ENCODE measurements around the gene MME. TPM values are rescaled to one million over a fixed set of nuclear protein-coding genes. Genes with fewer than 3 reads are reported as not detected.
"Not testable (repeated sequence)": the region's sequence is repeated elsewhere in the genome, so short reads cannot be mapped to it uniquely, and the experiment has no call there.

MME gene
- total and polyA plus RNA-seq, 2 donors (not counting 1 experiment from before 2014, with no cell fraction given): 137 to 451 TPM

DNA sequence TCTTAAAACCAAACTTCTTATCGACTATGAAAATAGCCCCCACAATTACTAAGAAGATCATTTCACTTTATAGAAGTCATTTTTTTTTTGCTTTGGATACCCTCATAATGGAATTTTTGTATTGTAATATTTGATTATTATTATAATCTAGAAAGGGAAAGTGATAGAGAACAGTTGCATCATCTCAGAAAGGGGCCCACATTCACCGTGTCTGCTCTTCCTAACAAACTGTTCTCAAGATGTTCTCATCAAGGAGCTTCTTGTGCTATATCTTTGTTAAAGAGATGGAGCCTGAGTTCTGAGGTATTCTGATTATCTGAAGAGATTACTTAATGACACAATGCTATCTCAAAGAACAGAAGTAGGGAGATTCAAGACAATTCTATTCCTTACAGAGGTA is 49.3 kb downstream of the MME start:
- H4K20me1 ChIP-seq (ENCODE audit: control insufficient read depth, extremely low read depth, insufficient read depth, low read length): no peaks in the 10 kb centered on the region
- H3K79me2 ChIP-seq (ENCODE audit: control insufficient read depth, insufficient read depth, low read length): no peaks in the 10 kb centered on the region

DNA sequence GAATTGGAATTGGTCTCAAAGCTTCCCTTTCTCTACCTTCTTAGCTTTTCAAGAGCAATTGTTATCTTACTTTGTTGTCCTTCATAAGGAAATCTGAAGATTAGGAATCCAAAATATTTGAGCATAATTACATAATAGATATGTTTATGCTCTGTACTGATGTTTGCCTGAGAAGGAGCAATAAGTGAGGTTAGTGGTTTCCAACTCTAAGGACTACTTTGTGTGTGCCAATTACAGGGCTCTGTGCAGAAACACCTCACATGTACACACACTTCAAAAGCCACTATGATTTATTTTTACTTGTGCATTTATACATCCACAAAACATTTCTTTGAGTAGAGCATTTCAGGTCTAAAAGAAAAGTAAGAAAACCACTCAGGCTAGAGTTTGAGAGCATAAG is 49.9 kb downstream of the MME start:
- no peaks in the 10 kb centered on the region for H4K20me1 ChIP-seq (ENCODE audit: control insufficient read depth, extremely low read depth, insufficient read depth, low read length)
- peaks cover 2% of the 10 kb centered on the region for H3K4me1 ChIP-seq (ENCODE audit: control insufficient read depth, extremely low read depth, insufficient read depth, low read length)
- H3K36me3 ChIP-seq (ENCODE audit: control insufficient read depth, insufficient read depth, low read length): no peaks in the 10 kb centered on the region
- no peak overlapping the region for H3K4me3 ChIP-seq (replicated peaks in 1 of 4; ENCODE audit: control extremely low read depth in 1 of 4, insufficient read depth in 1 of 4, low read depth in 3 of 4, low read length in 4 of 4)
- H2AFZ ChIP-seq (ENCODE audit: low read length): no peak overlapping the region
- no peak overlapping the region for H3K4me2 ChIP-seq (ENCODE audit: extremely low read depth, insufficient read depth, low read length)
- H3K9ac ChIP-seq (ENCODE audit: insufficient read depth, low read length): no peak overlapping the region
- no peak for DNase-seq (ENCODE audit: low read depth in 2 of 2)
- H3K27ac ChIP-seq (ENCODE audit: insufficient read depth, low read length): no peak overlapping the region
- no peaks in the 10 kb centered on the region for H3K79me2 ChIP-seq (ENCODE audit: control insufficient read depth, insufficient read depth, low read length)
- H3K9me3 ChIP-seq (ENCODE audit: control insufficient read depth, insufficient read depth, low read depth, low read length): no peaks in the 10 kb centered on the region
- H3K27me3 ChIP-seq (ENCODE audit: control insufficient read depth, insufficient read depth, low read length): no peaks in the 10 kb centered on the region
- TF ChIP-seq EZH2 (IDR thresholded peaks at IDR 0.05; ENCODE audit: low read length, missing control alignments): no peak
- TF ChIP-seq, protein P1, sequence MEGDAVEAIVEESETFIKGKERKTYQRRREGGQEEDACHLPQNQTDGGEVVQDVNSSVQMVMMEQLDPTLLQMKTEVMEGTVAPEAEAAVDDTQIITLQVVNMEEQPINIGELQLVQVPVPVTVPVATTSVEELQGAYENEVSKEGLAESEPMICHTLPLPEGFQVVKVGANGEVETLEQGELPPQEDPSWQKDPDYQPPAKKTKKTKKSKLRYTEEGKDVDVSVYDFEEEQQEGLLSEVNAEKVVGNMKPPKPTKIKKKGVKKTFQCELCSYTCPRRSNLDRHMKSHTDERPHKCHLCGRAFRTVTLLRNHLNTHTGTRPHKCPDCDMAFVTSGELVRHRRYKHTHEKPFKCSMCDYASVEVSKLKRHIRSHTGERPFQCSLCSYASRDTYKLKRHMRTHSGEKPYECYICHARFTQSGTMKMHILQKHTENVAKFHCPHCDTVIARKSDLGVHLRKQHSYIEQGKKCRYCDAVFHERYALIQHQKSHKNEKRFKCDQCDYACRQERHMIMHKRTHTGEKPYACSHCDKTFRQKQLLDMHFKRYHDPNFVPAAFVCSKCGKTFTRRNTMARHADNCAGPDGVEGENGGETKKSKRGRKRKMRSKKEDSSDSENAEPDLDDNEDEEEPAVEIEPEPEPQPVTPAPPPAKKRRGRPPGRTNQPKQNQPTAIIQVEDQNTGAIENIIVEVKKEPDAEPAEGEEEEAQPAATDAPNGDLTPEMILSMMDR (conservative IDR thresholded peaks at IDR 0.05 in 1 of 2, IDR thresholded peaks at IDR 0.05 in 1 of 2; ENCODE audit: low read depth in 1 of 2, low read length in 2 of 2): no peak

More for the DNA sequence above, 49.3 kb downstream of the MME start:
- Histone ChIP-seq H3K36me3 (ENCODE audit: control insufficient read depth, insufficient read depth, low read length) (no peaks in the 10 kb centered on the region), H2AFZ (ENCODE audit: low read length) (no peak overlapping the region), H3K9me3 (ENCODE audit: control insufficient read depth, insufficient read depth, low read depth, low read length) (no peaks in the 10 kb centered on the region), H3K4me1 (ENCODE audit: control insufficient read depth, extremely low read depth, insufficient read depth, low read length) (peaks cover 2% of the 10 kb centered on the region), H3K4me3 (replicated peaks in 1 of 4; ENCODE audit: control extremely low read depth in 1 of 4, insufficient read depth in 1 of 4, low read depth in 3 of 4, low read length in 4 of 4) (no peak overlapping the region), H3K27ac (ENCODE audit: insufficient read depth, low read length) (no peak overlapping the region), H3K9ac (ENCODE audit: insufficient read depth, low read length) (no peak overlapping the region), H3K4me2 (ENCODE audit: extremely low read depth, insufficient read depth, low read length) (no peak overlapping the region), H3K27me3 (ENCODE audit: control insufficient read depth, insufficient read depth, low read length) (no peaks in the 10 kb centered on the region)
- TF ChIP-seq EZH2 (IDR thresholded peaks at IDR 0.05; ENCODE audit: low read length, missing control alignments): no peak
- TF ChIP-seq, protein P1 (conservative IDR thresholded peaks at IDR 0.05 in 1 of 2, IDR thresholded peaks at IDR 0.05 in 1 of 2; ENCODE audit: low read depth in 1 of 2, low read length in 2 of 2): no peak
- DNase-seq (ENCODE audit: low read depth in 2 of 2): no peak

DNA sequence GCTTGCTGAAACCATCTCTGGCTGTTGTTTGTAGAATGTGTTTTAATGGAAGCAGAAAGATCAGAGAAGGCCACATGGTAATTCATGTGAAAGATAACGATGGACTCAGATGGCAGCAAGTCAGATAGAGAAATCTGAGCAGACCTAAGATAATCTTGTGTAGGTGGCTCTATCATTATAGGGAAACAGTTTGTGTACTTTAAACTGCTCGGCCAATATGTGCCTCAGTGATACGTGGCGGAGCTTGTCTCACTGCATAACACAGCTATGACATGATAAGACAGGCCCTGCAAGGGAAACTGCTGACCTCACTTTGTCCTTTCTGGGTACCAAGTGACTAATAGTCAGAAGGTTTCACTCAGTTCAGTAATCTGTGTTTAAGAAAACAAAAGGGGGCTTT is 51.0 kb downstream of the MME start:
- H3K36me3 ChIP-seq (ENCODE audit: control insufficient read depth, insufficient read depth, low read length): no peaks in the 10 kb centered on the region
- TF ChIP-seq, protein P1 (conservative IDR thresholded peaks at IDR 0.05 in 1 of 2, IDR thresholded peaks at IDR 0.05 in 1 of 2; ENCODE audit: low read depth in 1 of 2, low read length in 2 of 2): no peak
- TF ChIP-seq EZH2 (IDR thresholded peaks at IDR 0.05; ENCODE audit: low read length, missing control alignments): no peak
- peaks cover 2% of the 10 kb centered on the region for H3K4me1 ChIP-seq (ENCODE audit: control insufficient read depth, extremely low read depth, insufficient read depth, low read length)
- H2AFZ ChIP-seq (ENCODE audit: low read length): no peak overlapping the region
- H3K9me3 ChIP-seq (ENCODE audit: control insufficient read depth, insufficient read depth, low read depth, low read length): no peaks in the 10 kb centered on the region
- no peaks in the 10 kb centered on the region for H3K79me2 ChIP-seq (ENCODE audit: control insufficient read depth, insufficient read depth, low read length)
- no peak overlapping the region for H3K9ac ChIP-seq (ENCODE audit: insufficient read depth, low read length)
- H3K4me2 ChIP-seq (ENCODE audit: extremely low read depth, insufficient read depth, low read length): no peak overlapping the region
- H3K4me3 ChIP-seq (replicated peaks in 1 of 4; ENCODE audit: control extremely low read depth in 1 of 4, insufficient read depth in 1 of 4, low read depth in 3 of 4, low read length in 4 of 4): no peak overlapping the region
- H3K27me3 ChIP-seq (ENCODE audit: control insufficient read depth, insufficient read depth, low read length): no peaks in the 10 kb centered on the region
- DNase-seq (ENCODE audit: low read depth in 2 of 2): peak; percentile 50 to 60
- H4K20me1 ChIP-seq (ENCODE audit: control insufficient read depth, extremely low read depth, insufficient read depth, low read length): no peaks in the 10 kb centered on the region
- no peak overlapping the region for H3K27ac ChIP-seq (ENCODE audit: insufficient read depth, low read length)

DNA sequence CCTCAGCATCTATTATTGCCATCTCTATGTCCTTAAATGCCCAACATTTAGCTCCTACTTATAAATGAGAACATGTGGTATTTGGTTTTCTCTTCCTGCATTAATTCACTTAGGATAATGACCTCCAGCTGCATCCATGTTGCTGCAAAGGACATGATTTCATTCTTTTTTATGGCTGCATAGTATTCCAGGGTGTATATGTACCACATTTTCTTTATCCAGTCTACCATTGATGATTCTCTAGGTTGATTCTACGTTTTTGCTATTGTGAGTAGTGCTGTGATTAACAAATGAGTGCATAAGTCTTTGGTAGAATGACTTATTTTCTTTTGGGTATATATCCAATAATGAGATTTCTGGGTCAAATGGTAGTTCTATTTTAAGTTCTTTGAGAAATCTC is 54.2 kb downstream of the MME start:
- H3K4me3 ChIP-seq (replicated peaks in 1 of 4; ENCODE audit: control extremely low read depth in 1 of 4, insufficient read depth in 1 of 4, low read depth in 3 of 4, low read length in 4 of 4); H3K4me2 ChIP-seq (ENCODE audit: extremely low read depth, insufficient read depth, low read length); H2AFZ ChIP-seq (ENCODE audit: low read length); H3K36me3 ChIP-seq (ENCODE audit: control insufficient read depth, insufficient read depth, low read length); DNase-seq (ENCODE audit: low read depth in 2 of 2); H3K27ac ChIP-seq (ENCODE audit: insufficient read depth, low read length); H3K9me3 ChIP-seq (ENCODE audit: control insufficient read depth, insufficient read depth, low read depth, low read length); H3K4me1 ChIP-seq (ENCODE audit: control insufficient read depth, extremely low read depth, insufficient read depth, low read length); H4K20me1 ChIP-seq (ENCODE audit: control insufficient read depth, extremely low read depth, insufficient read depth, low read length); H3K27me3 ChIP-seq (ENCODE audit: control insufficient read depth, insufficient read depth, low read length); H3K9ac ChIP-seq (ENCODE audit: insufficient read depth, low read length); H3K79me2 ChIP-seq (ENCODE audit: control insufficient read depth, insufficient read depth, low read length): not testable (repeated sequence)

Data from fibroblast of lung (primary cell).